Brain microvascular endothelial cell (primary cell): ENCODE data around the gene B3GNT8.

Source experiments
- DNase-seq: peaks from one replicate; pipeline ENCODE4 v3.0.0-alpha.2; 2020
- H3K27ac ChIP-seq: fragments of 250-450 bp; sonication (Bioruptor Pico); 2 replicates; pipeline ENCODE4 v1.5.1; 2020; ENCODE audit warnings: mild to moderate bottlenecking, moderate library complexity
- H3K27me3 ChIP-seq: fragments of 250-450 bp; sonication (Bioruptor Pico); replicated peaks from 2 replicates; pipeline ENCODE4 v1.5.1; 2020; ENCODE audit warnings: mild to moderate bottlenecking
- H3K36me3 ChIP-seq: fragments of 250-450 bp; sonication (Bioruptor Pico); replicated peaks from 2 replicates; pipeline ENCODE4 v1.5.1; 2020; ENCODE audit warnings: mild to moderate bottlenecking
- H3K4me3 ChIP-seq: 2 replicates; pipeline ENCODE4 v1.5.1; 2011; ENCODE audit warnings: low read depth, mild to moderate bottlenecking, control low read depth, low read length, moderate library complexity
- CTCF ChIP-seq: IDR thresholded peaks from 2 replicates; pipeline ENCODE4 v1.5.1; 2011; ENCODE audit warnings: low read depth, mild to moderate bottlenecking, moderate library complexity, low read length, control low read depth, inconsistent platforms; ENCODE audit errors: missing control alignments
- in situ Hi-C: cut with HindIII; loops from 2 replicates; pipeline ENCODE4 v1.10.0; 2017; ENCODE audit warnings: low sequenced_read_pairs, low pct_ligation_motif_present

Gene B3GNT8

GRCh38 chr19:41413947-41414346 lies 13.2 kb downstream of the B3GNT8 start:
- in situ Hi-C loops, result no loop called here
- H3K27ac ChIP-seq, result no peak overlapping the region
- no peak for DNase-seq
- no peak overlapping the region for H3K4me3 ChIP-seq
- TF ChIP-seq CTCF, result no peak
- no peaks in the 10 kb centered on the region for H3K27me3 ChIP-seq
- peaks cover 3% of the 10 kb centered on the region for H3K36me3 ChIP-seq

- in situ Hi-C loops, result no loop called here
- no peak overlapping the region for H3K4me3 ChIP-seq
- H3K27ac ChIP-seq, result no peak overlapping the region
- no peak for TF ChIP-seq CTCF
- H3K27me3 ChIP-seq, result no peaks in the 10 kb centered on the region
- DNase-seq, result no peak
- peaks cover 2% of the 10 kb centered on the region for H3K36me3 ChIP-seq
Measured at GRCh38 chr19:41412953-41413352, 14.2 kb downstream of the B3GNT8 start.

- no peak overlapping the region for H3K4me3 ChIP-seq
- in situ Hi-C loops, result no loop called here
- peaks cover 2% of the 10 kb centered on the region for H3K36me3 ChIP-seq
Measured at GRCh38 chr19:41411968-41412265, 15.3 kb downstream of the B3GNT8 start.

GRCh38 chr19:41411100-41411967 lies 15.8 kb downstream of the B3GNT8 start:
- no peak for DNase-seq
- no peak for TF ChIP-seq CTCF
- peaks cover 2% of the 10 kb centered on the region for H3K36me3 ChIP-seq
- H3K27ac ChIP-seq, result no peak overlapping the region
- no peak overlapping the region for H3K4me3 ChIP-seq
- H3K27me3 ChIP-seq, result no peaks in the 10 kb centered on the region
- in situ Hi-C loops, result no loop called here

More at GRCh38 chr19:41411968-41412265, 15.3 kb downstream of the B3GNT8 start:
- no peak for TF ChIP-seq CTCF
- Histone ChIP-seq H3K27ac (no peak overlapping the region), H3K27me3 (no peaks in the 10 kb centered on the region)
- DNase-seq, result no peak

- no peak for DNase-seq
- in situ Hi-C loops, result no loop called here
- no peak for TF ChIP-seq CTCF
- Histone ChIP-seq H3K36me3 (peaks cover 2% of the 10 kb centered on the region), H3K27ac (no peak overlapping the region), H3K4me3 (no peak overlapping the region), H3K27me3 (no peaks in the 10 kb centered on the region)
Measured at GRCh38 chr19:41410336-41411054, 16.7 kb downstream of the B3GNT8 start.
